Renal cortical epithelial cell (primary cell): ENCODE measurements around the gene PITPNM1. TPM values are rescaled to one million over a fixed set of nuclear protein-coding genes. Genes with fewer than 3 reads are reported as not detected.
A peak's percentile ranks its signal among the peaks of the same experiment; 100 is the strongest.
"Not testable (repeated sequence)": the region's sequence is repeated elsewhere in the genome, so short reads cannot be mapped to it uniquely, and the experiment has no call there.

Experiments used
- DNase-seq: peaks from one replicate; pipeline ENCODE4 v3.0.0-alpha.2; 2011; ENCODE audit warnings: low read depth
- total RNA-seq: library from RNA; depleted of rRNA; stranded (reverse); fragments of >200 nt; gene quantifications from 2 replicates; pipeline ENCODE4 v1.2.3, GENCODE V29; 2014

Gene PITPNM1
- total RNA-seq, 1 donor from 2014 or later: 151 TPM

- no peak for DNase-seq
Measured at GRCh38 chr11:67466367-67466766, 38.8 kb downstream of the PITPNM1 start.

- not testable (repeated sequence) for DNase-seq
Measured at GRCh38 chr11:67465530-67465929, 39.6 kb downstream of the PITPNM1 start.

- peak; percentile 11 for DNase-seq
Measured at GRCh38 chr11:67465189-67465510, 40.0 kb downstream of the PITPNM1 start.

- peak; percentile 66 for DNase-seq
Measured at GRCh38 chr11:67464411-67465188, 40.6 kb downstream of the PITPNM1 start.

GRCh38 chr11:67463680-67464410 is 41.3 kb downstream of the PITPNM1 start:
- peak; percentile 63 for DNase-seq

- DNase-seq: no peak
Measured at GRCh38 chr11:67463186-67463585, 42.0 kb downstream of the PITPNM1 start.

GRCh38 chr11:67458266-67458665 is 46.9 kb downstream of the PITPNM1 start:
- no peak for DNase-seq

GRCh38 chr11:67457453-67457852 is 47.7 kb downstream of the PITPNM1 start:
- DNase-seq: no peak

GRCh38 chr11:67456068-67456705 is 49.0 kb downstream of the PITPNM1 start:
- DNase-seq: no peak

GRCh38 chr11:67455054-67455453 is 50.1 kb downstream of the PITPNM1 start, which contains the start of gene CABP4:
CABP4 (plus strand) TSS chr11:67455354; CDS start chr11:67455424, 70 bp downstream.
- no peak for DNase-seq

- no peak for DNase-seq
Measured at GRCh38 chr11:67453816-67454732, 51.1 kb downstream of the PITPNM1 start.

GRCh38 chr11:67452141-67452952 is 52.8 kb downstream of the PITPNM1 start, which contains the start of gene GPR152:
GPR152 (minus strand) TSS chr11:67452729; CDS start chr11:67452724, 5 bp downstream.
- DNase-seq: no peak

- no peak for DNase-seq
Measured at GRCh38 chr11:67451658-67451976, 53.5 kb downstream of the PITPNM1 start.

- no peak for DNase-seq
Measured at GRCh38 chr11:67450796-67451657, 54.1 kb downstream of the PITPNM1 start.

GRCh38 chr11:67449116-67449844 is 55.9 kb downstream of the PITPNM1 start:
- no peak for DNase-seq

- no peak for DNase-seq
Measured at GRCh38 chr11:67448220-67448609, 56.9 kb downstream of the PITPNM1 start.

GRCh38 chr11:67445515-67445914 is 59.6 kb downstream of the PITPNM1 start:
- DNase-seq: no peak

- DNase-seq: no peak
Measured at GRCh38 chr11:67442504-67443404, 62.4 kb downstream of the PITPNM1 start.
